ENCODE data around the gene STK38.

Gene STK38

GRCh38 chr6:36445621-36446020 is 101.7 kb downstream of the STK38 start:
- H3K4me3 ChIP-seq (ENCODE audit: low read depth, low read length), result no peak overlapping the region
- no peaks in the 10 kb centered on the region for H3K27me3 ChIP-seq (ENCODE audit: insufficient read depth, low read depth, severe bottlenecking)
- no peak overlapping the region for H3K27ac ChIP-seq
- no peak for DNase-seq
- TF ChIP-seq CTCF (IDR thresholded peaks at IDR 0.05; ENCODE audit: low read depth, low read length), result no peak
- H3K36me3 ChIP-seq, result peaks cover 21% of the 10 kb centered on the region
- peaks cover 9% of the 10 kb centered on the region for H3K9me3 ChIP-seq (ENCODE audit: severe bottlenecking)

- no peak for TF ChIP-seq CTCF (IDR thresholded peaks at IDR 0.05; ENCODE audit: low read depth, low read length)
- Histone ChIP-seq H3K36me3 (peaks cover 19% of the 10 kb centered on the region), H3K9me3 (ENCODE audit: severe bottlenecking) (peaks cover 8% of the 10 kb centered on the region), H3K27me3 (ENCODE audit: insufficient read depth, low read depth, severe bottlenecking) (no peaks in the 10 kb centered on the region), H3K4me3 (ENCODE audit: low read depth, low read length) (peak overlapping the region; percentile 87), H3K27ac (no peak overlapping the region)
- DNase-seq, result peak; percentile 66
These were observed 102.8 kb downstream of the STK38 start for GRCh38 chr6:36444470-36444869.

Data from WERI-Rb-1 (cell line).